HUDEP-2 (cell line): Measurements from ENCODE around the gene SPC25.
A peak's percentile ranks its signal among the peaks of the same experiment; 100 is the strongest.
"Not testable (repeated sequence)": the region's sequence is repeated elsewhere in the genome, so short reads cannot be mapped to it uniquely, and the experiment has no call there.

Experiments used
- DNase-seq, 76 experiments: peaks; one replicate each; lab custom pipeline; 2025; ENCODE audit not compliant: unreplicated experiment in 76 of 76; lab: John Stamatoyannopoulos, UW

SPC25 gene, protein sequence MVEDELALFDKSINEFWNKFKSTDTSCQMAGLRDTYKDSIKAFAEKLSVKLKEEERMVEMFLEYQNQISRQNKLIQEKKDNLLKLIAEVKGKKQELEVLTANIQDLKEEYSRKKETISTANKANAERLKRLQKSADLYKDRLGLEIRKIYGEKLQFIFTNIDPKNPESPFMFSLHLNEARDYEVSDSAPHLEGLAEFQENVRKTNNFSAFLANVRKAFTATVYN

DNA sequence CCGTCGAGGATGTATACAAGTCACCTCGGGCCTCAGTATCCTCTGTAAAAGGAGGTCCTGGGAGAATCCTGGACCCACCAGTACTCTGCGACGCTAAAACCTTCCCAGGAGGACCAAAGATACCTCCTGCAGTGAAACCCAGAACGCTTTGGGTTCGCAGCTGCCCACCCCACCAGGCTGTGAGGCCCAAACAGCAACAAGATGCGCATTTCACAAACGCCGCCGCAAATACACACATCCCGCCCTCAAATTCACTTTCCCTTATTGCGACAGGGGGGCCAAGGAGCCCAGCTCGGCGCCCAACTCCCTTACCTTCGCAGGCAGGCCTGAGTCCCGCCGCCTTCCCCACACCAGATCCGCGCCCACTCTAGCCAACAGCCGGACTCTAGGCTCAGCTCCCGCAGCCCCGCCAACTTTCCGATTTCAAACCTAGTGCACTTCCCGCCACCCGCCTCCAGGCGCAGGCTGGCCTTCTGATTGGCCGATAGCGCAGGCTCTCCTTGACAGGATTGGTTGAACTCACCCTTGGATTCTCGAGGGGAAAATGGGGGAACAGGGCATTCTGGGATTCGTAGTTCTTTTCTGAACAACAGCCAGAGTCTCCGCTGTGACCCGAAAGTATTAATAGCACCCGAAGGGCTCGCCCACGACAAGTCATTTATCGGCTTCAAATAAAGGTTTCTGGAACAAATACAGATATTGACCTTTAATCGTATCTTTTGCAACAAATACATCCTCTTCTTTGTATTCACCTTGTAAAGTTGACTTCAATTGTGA, at the start of gene SPC25:
Gene SPC25 (minus strand): TSS at position 425 of the 777 bp plus-strand sequence. CDS start 911 bp downstream, outside the sequence.
- peak in 75 of 76 experiments; percentile 22 to 96 (median 87) for DNase-seq

DNA sequence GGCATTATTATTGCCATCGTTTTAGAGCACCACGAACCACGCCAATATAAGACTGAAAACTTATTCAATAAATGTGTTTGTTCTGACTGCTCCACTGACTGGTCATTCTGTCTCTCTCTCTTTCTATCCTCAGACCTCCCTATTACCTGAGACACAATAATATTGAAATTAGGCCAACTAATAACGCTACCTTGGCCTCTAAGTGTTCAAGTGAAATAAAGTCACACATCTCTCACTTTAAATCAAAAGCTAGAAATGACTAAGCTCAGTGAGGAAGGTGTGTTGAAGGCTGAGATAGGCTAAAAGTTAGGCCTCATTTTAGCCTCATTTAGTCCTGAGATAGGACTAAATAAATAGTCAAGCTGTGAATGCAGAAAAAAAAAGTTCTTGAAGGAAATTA, 49.7 kb upstream of the SPC25 start:
- no peak for DNase-seq

DNA sequence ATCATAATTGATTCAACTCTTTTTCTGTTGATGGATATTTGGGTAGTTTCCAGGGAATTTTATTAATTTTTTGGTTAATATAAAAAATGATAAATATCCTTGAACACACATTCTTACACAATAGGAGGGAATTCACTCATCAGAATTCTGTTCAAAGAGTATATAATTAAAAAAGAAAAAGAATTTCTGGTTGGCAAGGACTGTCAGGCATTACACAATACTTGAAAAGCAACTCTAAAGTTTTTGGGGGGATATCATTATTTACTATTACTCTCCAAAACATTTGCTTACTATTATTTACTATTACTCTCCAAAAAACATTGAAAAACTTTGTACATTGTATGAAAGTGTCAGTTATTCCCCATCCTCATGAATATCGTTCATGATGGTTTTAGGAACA, 48.8 kb upstream of the SPC25 start:
- no peak for DNase-seq

DNA sequence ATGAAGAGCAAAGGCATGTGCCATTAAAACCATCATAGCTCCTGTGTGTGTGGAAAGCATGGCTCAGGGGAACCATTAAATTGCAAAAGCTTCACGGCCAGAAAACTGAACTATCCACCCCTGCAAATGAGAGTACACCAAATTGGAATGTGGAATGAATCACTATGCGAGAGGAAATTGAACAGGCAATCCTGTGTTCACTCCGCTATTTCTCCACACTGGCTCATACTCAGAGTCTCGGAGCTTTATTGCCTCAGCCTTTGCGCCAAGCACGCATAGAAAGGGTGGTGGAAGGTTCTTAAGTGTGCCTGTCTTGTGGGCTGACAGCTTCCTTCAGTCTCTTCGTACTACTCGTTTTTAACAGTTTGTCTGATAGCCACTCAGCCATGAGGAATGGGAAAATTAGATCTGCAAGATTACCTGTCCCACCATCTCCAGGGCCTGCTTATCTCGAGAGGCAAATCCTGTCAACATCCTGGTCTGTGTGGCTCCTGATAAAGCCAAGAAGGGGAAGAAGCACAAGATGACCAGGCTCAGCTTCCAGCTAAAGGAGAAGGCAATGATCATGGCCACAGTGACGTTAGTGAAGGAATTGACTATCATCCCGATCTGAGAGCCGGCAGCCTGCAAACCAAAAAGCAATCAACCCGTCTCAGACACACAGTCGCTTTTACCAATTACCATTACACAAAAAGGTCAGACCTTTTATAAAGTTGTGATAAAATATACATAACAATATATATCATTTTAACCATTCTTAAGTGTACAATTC, 45.8 kb upstream of the SPC25 start:
- DNase-seq, result peak in 13 of 76 experiments; percentile 2 to 32 (median 13)

DNA sequence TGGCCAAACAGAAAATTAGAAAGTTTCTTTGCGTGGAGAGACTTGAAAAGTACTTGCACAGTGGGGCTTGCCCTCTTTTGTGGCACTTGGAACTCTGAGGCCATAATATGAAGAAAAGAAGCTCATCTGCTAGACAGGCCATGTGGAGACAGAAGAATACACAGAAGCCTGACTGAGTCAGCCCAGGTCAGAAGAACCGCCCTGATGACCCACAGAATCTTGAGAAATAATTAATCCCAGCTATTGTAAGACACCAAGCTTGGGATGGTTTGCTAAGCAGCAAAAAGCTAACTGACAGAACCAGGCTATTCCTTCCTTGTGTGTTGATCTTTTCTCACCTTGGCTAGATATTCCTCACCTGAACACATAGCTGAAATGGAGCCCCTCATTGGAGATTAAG, 44.6 kb upstream of the SPC25 start:
- no peak for DNase-seq

DNA sequence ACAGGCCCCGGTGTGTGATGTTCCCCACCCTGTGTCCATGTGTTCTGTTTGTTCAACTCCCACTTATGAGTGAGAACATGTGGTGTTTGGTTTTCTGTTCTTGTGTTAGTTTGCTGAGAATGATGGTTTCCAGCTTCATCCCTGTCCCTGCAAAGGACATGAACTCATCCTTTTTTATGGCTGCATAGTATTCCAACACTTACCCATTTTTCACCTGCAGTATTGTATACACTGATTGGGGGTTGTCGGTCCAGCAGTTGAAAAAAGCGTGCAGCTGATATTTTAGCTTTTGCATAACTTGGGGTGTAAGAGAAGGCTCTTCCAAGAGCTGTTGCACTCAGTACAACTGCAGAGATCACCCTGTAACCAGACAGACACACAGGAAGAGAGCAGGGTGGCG, 41.9 kb upstream of the SPC25 start:
- DNase-seq, result not testable (repeated sequence)

DNA sequence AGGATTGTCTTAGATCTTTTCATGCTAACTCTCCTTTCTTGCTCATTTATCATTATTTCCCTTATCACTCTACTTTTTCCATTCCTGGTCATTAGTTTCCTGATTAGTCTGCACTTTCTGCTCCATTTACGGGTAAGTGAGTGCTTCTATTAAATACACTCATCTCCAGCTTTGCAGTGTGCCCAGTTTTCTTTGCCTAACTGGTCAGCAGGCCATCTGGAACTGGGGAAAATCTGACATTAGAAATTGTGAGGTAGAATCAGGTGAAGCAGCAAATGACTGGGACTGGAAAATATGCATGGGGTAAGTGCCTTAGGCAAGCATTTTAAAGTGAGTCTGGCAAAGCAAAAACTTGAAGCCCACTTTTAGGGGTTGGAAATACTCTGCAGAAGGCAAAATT, 40.0 kb upstream of the SPC25 start:
- DNase-seq, result no peak

DNA sequence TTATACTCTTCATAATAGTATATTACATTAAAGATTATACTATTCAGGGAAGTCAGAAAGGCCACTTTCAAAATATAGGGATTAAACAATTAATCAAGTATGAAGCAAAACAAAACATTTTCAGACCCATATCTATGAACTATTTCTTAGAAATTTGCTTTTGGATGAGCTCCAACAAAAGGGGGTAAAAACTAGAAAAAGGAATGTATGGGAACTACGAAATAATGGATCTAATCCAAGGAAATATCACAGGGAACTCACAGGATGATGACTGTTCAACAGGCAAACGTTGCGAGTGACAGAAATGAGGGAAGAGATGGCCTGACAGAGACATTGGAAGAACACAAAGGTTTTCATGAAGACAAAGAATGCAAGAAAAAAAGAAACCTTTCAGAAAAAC, 38.8 kb upstream of the SPC25 start:
- no peak for DNase-seq

DNA sequence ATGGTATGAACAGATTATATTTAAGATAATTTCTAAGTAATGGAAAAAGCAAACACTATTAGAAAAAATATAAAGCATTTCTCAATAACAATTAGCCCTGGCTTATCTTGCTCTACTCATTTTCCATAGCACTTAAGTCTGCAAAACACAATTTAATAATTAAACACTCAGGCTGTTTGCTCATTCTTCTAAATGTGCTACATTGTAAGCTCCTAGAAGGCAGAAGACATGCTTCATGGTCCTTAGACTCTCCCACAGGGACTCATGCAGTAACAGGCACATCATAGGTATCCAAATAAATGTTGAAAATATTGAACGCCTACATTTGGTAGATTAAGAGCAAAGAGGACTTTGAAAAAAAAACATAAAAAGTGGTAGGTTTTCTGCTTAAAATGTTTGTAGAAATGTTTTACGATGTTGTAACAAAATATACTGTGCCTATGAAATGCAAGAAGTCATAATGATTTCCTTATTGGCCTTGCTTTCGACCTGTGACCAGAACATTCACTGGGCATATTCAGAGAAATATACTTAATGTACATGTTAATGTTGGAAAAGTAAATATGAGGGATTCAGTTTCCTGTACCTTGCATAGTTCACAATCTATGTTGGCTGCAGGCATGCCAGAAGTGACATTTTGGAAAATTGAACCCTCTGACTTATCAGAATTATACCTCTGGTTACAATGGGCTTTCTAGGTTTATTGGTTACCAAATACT, 38.0 kb upstream of the SPC25 start:
- DNase-seq, result no peak

DNA sequence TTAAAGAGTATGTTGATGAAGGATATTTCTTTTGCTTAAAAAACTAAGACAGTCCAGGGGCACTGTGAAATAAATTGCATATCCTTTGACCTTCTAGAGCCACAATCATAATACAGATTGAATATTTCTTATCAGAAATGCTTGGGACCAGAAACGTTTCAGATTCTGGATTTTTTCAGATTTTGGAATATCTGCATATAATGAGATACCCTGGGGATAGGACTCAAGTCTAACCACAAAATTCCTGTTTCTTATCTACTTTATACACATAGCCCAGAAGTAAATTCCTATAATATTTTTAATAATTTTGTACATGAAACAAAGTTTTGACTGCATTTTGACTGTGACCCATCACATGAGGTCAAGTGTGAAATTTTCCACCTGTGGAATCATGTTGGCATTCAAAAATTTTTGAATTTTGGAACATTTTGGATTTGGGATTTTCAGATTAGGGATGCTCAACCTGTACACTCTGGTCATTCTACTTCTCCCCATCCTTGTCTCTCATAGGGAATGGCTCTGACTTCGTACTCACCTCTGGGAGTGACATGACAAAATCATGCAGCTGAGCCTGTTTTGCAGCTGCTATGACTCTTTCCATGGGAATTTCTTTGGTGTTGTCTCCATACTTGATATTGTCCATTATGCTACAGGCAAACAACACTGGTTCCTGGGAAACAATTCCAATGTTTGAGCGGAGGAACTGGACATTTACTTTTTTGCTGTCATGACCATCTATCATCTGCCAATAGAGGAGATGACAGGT, 36.6 kb upstream of the SPC25 start:
- DNase-seq, result no peak

DNA sequence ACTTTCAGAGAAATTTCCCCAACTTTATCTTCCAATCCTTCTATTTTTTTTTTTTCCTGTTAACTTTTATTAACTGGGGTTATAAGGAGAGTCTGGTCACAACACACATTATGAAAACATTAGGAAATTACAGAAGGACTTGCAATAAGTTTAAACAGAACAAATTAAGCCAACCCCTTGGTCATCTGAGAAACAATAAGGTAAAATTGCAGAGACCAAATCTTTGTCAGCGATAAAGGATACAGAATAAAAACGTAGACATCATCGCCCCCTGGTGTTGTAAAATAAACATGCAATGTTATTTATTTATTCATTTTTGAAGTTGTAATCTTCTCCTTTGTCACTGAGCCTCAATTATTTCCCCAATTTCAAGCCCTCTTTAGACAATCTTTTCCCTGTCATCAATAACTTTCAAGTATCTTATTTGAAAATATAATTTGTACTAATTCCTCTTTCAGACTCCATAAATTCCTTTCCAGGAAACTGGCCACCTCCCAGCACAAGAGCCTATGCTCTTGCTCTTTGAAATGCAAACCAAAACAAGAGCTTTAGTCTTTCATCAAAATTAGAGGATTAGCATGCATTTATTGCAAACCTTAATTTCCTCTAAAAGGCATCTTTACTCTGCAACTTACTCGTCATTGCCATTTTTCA, 30.4 kb upstream of the SPC25 start:
- DNase-seq, result peak in 27 of 76 experiments; percentile 5 to 55 (median 26)

DNA sequence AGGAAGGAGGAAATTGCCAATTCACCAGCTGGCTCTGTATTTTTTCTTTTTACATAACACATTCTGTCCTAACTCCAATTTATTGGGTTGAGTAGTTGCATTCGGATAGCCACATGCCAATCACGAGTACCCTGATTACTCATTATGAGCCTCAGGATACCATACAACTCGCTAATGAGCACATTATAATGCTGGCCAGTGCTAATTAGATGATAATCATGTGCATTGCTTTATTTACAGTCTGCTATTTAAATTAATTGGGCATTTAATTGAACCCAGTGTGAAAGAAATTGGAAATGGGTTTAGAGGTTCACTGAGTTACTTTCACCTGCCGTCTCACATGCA, 26.1 kb upstream of the SPC25 start:
- no peak for DNase-seq

DNA sequence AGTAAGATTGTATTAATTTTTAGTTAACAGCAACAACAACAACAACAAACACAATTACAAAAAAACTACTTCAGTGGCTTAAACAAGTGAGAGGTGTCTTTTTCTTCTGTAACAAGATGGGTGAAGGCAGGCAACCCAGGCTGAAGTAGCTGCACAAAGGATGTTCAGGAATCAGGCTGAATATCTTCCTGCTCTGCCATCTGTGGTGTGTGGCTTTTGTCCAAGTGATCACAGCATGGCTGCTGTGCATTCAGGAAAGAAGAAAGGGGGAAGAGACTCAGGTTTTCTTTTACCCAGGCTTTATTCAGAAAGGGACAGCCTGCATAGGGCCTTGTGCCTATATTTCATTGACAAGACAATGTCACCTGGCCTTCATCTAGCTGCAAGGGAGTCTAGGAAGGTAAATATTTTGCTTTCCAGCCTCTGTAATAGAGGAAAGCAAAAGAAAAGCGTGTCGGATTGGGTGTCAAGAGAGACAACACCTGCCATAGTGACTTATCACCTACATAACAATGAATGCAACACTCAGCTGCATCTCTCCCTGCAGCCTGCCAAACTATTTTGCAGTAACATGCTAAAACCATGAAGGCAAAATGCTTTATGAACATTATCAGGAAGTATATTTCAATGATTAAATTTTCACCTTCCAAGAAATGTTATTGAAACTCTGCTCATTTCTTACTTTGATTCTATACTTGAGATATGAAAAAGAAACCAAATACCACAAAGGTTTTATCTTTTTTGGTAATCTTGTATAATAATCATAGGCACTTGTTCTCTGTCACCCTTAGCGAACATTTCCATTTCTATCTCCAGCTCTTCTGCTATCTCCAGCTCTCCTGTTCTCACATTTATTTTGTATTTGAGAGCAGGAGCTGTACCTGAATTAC, 25.5 kb upstream of the SPC25 start:
- DNase-seq, result no peak

DNA sequence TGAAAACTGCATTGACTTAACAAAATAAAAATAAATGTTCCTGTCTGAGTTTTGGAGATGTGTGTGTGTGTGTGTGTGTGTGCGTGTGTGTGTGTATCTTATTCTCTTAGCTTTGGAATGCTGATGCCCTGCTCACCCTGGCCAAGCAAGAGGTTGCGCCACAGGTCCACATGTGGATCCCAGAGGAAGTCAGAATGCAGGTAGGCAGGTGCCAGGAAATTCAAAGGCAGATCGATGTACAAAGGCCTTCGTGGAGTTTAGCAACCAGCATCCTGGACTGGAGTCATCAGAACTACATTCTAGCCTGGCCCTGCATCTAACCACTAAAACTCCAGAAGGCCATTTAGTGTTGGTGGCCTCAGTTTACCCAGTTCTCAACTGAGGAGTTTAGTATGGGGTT, 23.3 kb upstream of the SPC25 start:
- no peak for DNase-seq

DNA sequence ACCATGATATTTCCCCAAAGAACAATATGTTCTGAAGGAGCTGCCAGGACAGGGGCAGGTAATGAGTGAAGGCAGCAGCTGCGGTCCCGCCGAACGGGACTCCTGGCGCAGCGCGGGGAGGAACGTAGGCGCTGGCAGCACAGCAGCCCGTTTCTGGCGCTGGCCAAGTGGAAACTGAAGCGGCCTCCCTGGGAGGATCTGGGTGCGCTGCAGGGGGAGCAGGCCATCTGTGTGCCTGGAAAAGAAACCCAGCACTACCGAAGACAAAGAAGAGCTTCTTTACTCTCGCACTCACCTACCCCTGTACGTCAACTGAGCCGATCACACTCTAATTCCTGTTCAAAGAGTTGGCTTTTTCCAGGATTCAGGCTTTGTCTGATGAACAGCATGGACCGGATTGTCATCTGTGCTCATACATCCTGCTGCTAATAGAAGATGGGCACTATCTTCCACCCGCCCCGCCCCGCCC, 22.7 kb upstream of the SPC25 start:
- DNase-seq, result no peak

DNA sequence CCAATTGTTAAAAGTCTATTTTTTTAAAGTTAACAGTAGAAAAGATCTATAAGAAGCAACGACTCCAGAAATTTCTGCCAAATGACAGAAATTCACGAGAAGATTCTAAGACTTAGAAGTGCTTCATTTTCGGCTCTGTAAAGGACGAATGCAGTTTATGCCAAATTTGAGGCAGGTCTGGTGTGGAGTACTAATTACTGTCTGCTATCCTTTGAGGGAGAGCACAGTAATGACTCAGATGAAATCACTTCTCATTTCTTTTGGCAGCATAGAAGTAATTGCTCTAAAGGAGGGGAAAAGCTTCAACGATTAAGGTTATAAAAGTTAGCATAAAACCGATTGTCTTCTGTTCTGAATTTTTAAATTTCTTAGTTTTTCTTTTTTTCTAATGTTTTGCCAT, 22.2 kb upstream of the SPC25 start:
- DNase-seq, result no peak

DNA sequence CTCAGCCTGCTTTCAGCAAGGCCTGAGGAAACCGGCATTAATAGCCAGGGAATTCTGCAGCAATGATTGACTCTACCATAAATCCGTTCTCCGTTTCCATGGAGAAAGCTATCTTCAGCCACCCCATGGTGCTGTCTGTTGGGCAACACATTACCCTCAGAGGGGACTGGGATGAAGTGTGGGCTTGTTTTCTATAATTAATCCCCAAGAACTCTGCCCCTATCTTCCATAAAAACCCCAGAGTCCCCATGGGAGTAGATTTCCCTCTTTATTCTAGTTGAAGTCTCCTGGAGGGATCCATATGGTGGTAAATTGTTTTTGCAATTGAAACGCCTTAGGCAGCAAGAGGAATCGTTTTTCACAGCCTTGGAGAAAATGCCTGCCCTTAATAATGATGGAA, 20.1 kb upstream of the SPC25 start:
- DNase-seq, result no peak

DNA sequence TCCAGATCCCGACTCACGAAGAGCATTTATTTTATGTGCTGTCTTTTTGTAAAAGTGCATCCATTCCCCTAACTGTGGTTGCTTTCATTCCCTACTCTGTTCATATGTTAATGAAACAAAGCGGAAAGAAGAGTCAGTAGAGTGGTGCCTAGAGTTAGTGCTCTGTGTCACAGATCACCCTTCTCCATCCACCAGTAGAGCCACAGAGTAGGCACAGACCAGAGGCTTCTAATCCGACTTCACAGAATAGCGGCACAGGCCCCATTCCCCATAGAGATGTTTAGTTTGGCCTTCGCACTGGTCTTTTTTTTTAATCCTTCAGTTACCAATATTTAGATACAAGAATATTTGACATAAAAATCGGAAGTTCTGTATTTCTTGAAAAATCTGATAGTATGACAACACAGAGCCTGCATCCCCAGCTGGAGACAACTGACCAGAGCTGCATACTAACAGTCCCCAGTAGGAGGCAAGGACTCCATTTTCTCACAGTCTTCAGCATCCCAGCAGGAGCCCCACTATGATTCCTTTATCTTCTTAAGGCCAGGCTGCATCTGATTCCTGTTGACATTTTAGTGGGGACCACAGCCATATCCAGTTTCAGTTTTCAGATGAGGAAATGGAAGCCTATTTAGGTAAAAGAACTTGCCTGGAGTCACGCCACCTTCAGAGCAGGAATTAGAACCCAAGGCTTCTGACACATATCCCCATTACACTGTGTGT, 17.9 kb upstream of the SPC25 start:
- no peak for DNase-seq
